A673 (cell line): ENCODE measurements around the gene NRG3. TPM values are rescaled to one million over a fixed set of nuclear protein-coding genes. Genes with fewer than 3 reads are reported as not detected.

Experiments used
- BruUV-seq: library from RNA; stranded (reverse); fragments of 400-500 nt; replicated peaks from 2 replicates; lab custom pipeline; 2021; lab: Mats Ljungman, UMichigan
- CTCF ChIA-PET: fragments of 300-600 bp; sonication (Branson Sonifier 250); formaldehyde crosslinking; loops from one replicate; lab custom pipeline; 2022; ENCODE audit warnings: antibody characterized with exemption; lab: Charles Lee
- POLR2A ChIA-PET: fragments of 300-600 bp; sonication (Branson Sonifier 250); formaldehyde crosslinking; loops from one replicate; lab custom pipeline; 2022; ENCODE audit warnings: antibody characterized with exemption; ENCODE audit not compliant: low non-redundant PET; lab: Charles Lee
- DNase-seq: peaks from one replicate; pipeline ENCODE4 v3.0.0-alpha.2; 2015; ENCODE audit warnings: low spot score
- H3K27ac ChIP-seq: fragments of 200-600 bp; sonication (generic); 2 replicates; pipeline ENCODE4 v1.5.1; 2016; ENCODE audit warnings: mixed run types, low read depth, mild to moderate bottlenecking, mixed read lengths, antibody characterized with exemption, low read length; ENCODE audit not compliant: poor library complexity, severe bottlenecking
- H3K27me3 ChIP-seq: fragments of 200-600 bp; sonication (generic); replicated peaks from 2 replicates; pipeline ENCODE4 v1.6.1; 2017; ENCODE audit warnings: mixed run types, low read depth, mild to moderate bottlenecking, mixed read lengths, antibody characterized with exemption, low read length; ENCODE audit not compliant: insufficient read depth, poor library complexity
- H3K36me3 ChIP-seq: fragments of 200-600 bp; sonication (generic); 2 replicates; pipeline ENCODE4 v1.6.1; 2016; ENCODE audit warnings: mixed run types, mild to moderate bottlenecking, mixed read lengths, antibody characterized with exemption, low read length; ENCODE audit not compliant: insufficient read depth, poor library complexity, severe bottlenecking
- H3K4me1 ChIP-seq: fragments of 200-600 bp; sonication (generic); 2 replicates; pipeline ENCODE4 v1.6.1; 2017; ENCODE audit warnings: mixed run types, mild to moderate bottlenecking, mixed read lengths, antibody characterized with exemption, low read length; ENCODE audit not compliant: insufficient read depth, poor library complexity, severe bottlenecking
- H3K4me3 ChIP-seq: fragments of 200-600 bp; sonication (generic); 2 replicates; pipeline ENCODE4 v1.5.1; 2016; ENCODE audit warnings: low read depth, mixed run types, mild to moderate bottlenecking, mixed read lengths, low read length; ENCODE audit not compliant: poor library complexity, severe bottlenecking
- H3K9me3 ChIP-seq: fragments of 200-600 bp; sonication (generic); 2 replicates; pipeline ENCODE4 v1.6.1; 2016; ENCODE audit warnings: mixed run types, low read depth, mild to moderate bottlenecking, mixed read lengths, antibody characterized with exemption, low read length; ENCODE audit not compliant: poor library complexity, severe bottlenecking
- EZH2 ChIP-seq: fragments of 200-600 bp; sonication (generic); IDR thresholded peaks from 2 replicates; pipeline ENCODE4 v1.6.1; 2017; ENCODE audit warnings: borderline replicate concordance, low read depth, mild to moderate bottlenecking, mixed read lengths, antibody characterized with exemption, low read length; ENCODE audit not compliant: poor library complexity, severe bottlenecking
- intact Hi-C: fragments of 100-400 bp; cut with micrococcal nuclease; formaldehyde crosslinking; loops from one replicate; pipeline ENCODE4 v1.10.0; 2022; ENCODE audit not compliant: unreplicated experiment
- total RNA-seq: library from RNA; stranded (reverse); gene quantifications from 2 replicates; pipeline ENCODE4 v1.2.3, GENCODE V29; 2021
- TF ChIP-seq, protein P1 (sequence below): fragments of 300-800, 200-600 bp; sonication (generic); conservative IDR thresholded peaks from 2 replicates; pipeline ENCODE4 v1.5.1; 2017; ENCODE audit warnings: low read depth, mild to moderate bottlenecking, antibody characterized with exemption, low read length, moderate library complexity, mixed read lengths

NRG3 gene
- total RNA-seq, 1 experiment from 2014 or later: not detected

DNA sequence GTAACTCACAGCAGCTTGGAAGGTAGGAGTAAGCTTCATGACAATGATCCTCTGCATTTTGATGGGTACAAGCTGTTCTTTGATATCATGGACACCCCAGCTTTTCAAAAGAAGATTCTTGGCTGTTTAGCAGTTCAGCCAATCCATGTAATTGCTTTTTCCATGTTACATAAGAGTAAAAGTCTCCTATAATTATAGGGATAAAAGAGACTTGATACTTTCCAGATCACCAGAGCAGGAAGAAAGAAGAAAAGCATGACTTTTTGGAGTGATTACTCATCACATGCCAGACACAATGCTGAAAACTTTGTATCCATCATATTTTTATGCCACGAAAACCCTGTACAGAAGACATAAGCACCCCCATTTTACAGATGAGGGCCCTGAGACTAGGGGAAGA, 1049.7 kb downstream of the NRG3 start:
- ChIA-PET CTCF (no interaction called here), POLR2A (no interaction called here)
- Histone ChIP-seq H3K9me3 (peaks cover 11% of the 10 kb centered on the region), H3K27ac (no peak overlapping the region), H3K4me1 (no peaks in the 10 kb centered on the region), H3K4me3 (no peak overlapping the region), H3K36me3 (no peaks in the 10 kb centered on the region), H3K27me3 (no peaks in the 10 kb centered on the region)
- no peak for DNase-seq
- intact Hi-C loops: no loop called here
- TF ChIP-seq EZH2: no peak
- TF ChIP-seq, protein P1, sequence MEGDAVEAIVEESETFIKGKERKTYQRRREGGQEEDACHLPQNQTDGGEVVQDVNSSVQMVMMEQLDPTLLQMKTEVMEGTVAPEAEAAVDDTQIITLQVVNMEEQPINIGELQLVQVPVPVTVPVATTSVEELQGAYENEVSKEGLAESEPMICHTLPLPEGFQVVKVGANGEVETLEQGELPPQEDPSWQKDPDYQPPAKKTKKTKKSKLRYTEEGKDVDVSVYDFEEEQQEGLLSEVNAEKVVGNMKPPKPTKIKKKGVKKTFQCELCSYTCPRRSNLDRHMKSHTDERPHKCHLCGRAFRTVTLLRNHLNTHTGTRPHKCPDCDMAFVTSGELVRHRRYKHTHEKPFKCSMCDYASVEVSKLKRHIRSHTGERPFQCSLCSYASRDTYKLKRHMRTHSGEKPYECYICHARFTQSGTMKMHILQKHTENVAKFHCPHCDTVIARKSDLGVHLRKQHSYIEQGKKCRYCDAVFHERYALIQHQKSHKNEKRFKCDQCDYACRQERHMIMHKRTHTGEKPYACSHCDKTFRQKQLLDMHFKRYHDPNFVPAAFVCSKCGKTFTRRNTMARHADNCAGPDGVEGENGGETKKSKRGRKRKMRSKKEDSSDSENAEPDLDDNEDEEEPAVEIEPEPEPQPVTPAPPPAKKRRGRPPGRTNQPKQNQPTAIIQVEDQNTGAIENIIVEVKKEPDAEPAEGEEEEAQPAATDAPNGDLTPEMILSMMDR: no peak
- no TSS peak for BruUV-seq

DNA sequence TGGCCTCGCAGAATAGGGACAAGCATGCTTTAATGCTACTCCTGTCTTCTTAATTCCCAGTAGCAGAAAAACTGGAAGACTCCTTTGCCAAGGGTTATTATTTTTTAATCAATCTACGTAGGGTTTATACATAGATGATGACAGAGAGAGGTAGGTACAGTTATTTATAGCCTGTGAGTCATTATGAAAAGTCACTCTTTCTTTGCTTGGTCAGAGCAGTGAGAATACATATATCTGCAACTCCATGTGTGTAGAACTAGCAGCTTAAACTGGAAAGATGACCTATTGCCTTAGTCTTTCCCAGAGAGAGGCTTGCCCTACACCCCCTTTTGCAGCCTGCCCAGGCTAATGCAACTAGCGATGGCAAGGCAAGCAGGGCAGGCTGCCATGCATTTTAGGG, 1050.6 kb downstream of the NRG3 start:
- BruUV-seq: no TSS peak
- no peak overlapping the region for H3K27ac ChIP-seq
- no peak overlapping the region for H3K4me3 ChIP-seq
- H3K36me3 ChIP-seq: no peaks in the 10 kb centered on the region
- no peak for TF ChIP-seq EZH2
- TF ChIP-seq, protein P1: no peak
- ChIA-PET POLR2A (no interaction called here), CTCF (no interaction called here)
- intact Hi-C loops: no loop called here
- peaks cover 11% of the 10 kb centered on the region for H3K9me3 ChIP-seq
- no peaks in the 10 kb centered on the region for H3K4me1 ChIP-seq
- DNase-seq: no peak
- no peaks in the 10 kb centered on the region for H3K27me3 ChIP-seq

DNA sequence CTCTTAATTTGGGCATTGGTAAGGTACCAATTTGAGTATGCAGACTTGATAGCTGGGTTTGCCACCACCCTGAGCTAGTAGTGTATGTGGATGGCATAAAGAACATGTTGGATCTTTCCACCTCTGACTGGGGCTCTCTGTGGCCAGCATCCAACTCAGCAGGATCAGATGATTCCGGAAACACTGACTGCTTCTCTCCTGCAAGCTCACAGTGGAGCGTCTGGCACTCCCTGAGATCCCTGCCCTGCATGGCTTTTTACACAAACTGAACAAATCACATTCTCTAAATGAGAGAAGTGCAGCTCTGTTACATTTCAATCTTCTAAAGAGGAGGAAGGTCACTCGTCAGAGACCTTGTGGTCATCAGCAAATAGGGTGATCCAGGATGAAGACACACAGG, 1057.5 kb downstream of the NRG3 start:
- intact Hi-C loops: no loop called here
- DNase-seq: no peak
- Histone ChIP-seq H3K4me1 (no peaks in the 10 kb centered on the region), H3K9me3 (peaks cover 7% of the 10 kb centered on the region), H3K36me3 (no peaks in the 10 kb centered on the region), H3K27me3 (no peaks in the 10 kb centered on the region), H3K4me3 (no peak overlapping the region), H3K27ac (no peak overlapping the region)
- CTCF ChIA-PET: no interaction called here
- POLR2A ChIA-PET: no interaction called here
- BruUV-seq: no TSS peak
- TF ChIP-seq EZH2: no peak
- TF ChIP-seq, protein P1: no peak
